ENCODE data around the gene WDR1. TPM values are rescaled to one million over a fixed set of nuclear protein-coding genes. Genes with fewer than 3 reads are reported as not detected.

The WDR1 gene
- polyA plus RNA-seq, 10 donors, result 145 to 198 (median 169) TPM

DNA sequence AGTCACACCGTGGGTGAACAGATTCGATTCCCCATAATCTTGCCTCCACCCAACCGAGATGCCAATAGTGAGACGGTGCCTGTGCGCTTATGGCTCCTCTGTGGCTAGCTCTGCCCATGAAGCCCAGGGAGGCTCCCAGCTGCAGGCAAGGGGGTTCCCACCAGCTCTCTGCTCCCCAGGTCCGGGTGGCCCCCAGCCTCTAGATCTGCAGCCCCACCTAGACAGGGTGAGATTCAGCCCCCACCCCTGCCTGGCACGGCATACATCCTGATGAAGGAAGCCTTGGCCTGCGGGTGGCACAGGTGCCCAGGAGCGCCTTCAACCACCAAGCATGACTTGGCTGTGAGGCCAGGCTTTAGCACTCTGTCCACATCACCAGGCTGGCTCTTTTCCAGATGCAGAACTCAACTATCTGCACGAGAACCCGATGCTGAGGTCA is 40.6 kb downstream of the WDR1 start:
- DNase-seq, result no peak

DNA sequence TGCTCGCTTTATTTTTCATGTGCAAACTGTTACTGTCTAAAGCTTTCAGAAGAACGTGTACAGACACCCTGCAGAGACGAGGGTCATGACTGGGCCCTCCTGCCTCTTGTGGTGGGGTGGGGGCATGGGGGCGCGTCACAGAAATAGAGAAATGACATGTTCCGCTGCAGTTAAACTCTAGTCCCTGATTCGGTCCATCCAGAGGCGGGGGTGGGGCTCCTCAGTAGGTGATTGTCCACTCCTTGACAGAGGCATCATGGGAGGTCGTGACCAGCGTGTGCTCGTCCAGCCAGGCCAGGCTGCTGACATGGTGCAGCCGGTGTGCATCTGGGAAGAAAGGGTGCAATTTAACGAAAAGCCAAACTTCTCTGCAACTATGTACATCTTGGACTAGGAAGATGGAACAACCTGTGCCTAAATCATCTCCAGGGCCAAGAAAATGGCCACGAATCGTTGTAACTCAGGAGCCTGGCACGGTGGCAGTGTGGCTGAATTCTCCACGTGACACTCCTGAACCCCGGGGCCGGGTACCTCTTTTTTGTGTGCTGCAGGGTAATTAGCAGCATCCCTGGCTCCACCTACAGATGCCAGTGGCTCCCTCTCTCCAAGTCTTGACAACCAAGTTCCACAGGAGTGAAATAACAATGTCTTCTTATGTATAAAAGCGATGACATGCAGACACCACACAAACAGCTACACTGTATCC is 41.3 kb downstream of the WDR1 start:
- no peak for DNase-seq

DNA sequence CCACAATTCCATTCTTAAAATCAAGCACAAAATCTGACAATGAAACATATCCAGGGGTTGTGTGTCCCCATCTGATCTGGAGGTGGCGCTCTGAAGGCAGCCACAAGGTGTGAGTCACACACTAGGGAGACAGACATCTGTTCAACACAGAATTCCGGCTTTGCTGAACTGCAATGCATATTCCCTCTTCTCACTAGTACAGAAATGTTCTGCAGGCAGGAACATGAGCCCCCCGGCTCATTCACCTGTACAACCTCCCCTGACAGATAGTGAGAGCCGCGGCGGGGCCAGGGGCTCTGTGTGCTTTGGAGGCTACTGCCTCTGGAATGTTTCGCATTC is 41.9 kb downstream of the WDR1 start:
- no peak for DNase-seq

DNA sequence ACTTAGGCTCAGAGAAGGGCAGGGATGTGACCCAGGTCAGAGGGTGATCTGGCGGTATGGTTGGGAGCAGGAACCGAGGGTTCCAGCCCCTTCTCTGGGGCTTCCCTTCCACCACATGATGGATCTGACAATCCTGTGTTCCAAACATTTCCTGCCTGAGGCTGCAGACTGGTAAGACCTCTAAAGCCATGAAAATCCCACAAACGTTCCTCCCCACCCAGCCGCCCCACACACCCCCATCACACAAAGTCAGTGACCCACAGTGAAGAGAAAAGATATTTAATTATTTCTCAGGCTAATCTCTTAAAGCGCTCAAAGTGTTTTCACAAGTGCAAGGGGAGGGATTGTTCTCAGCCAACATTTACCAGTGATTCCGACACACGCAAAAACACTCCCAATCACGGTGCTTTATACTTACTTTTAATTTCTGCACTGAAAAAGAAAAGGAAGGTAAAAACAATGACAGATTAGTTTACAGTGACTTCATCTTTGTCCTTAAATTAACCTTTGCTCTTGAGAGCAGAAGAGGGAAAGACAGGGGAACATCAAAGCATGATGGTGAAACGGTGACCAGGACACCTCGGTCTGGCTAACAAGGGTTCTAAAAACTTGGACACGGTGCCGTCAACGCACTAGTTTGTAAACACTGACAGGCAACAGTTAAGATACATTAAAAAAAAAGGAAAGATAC is 42.4 kb downstream of the WDR1 start:
- DNase-seq, result no peak

DNA sequence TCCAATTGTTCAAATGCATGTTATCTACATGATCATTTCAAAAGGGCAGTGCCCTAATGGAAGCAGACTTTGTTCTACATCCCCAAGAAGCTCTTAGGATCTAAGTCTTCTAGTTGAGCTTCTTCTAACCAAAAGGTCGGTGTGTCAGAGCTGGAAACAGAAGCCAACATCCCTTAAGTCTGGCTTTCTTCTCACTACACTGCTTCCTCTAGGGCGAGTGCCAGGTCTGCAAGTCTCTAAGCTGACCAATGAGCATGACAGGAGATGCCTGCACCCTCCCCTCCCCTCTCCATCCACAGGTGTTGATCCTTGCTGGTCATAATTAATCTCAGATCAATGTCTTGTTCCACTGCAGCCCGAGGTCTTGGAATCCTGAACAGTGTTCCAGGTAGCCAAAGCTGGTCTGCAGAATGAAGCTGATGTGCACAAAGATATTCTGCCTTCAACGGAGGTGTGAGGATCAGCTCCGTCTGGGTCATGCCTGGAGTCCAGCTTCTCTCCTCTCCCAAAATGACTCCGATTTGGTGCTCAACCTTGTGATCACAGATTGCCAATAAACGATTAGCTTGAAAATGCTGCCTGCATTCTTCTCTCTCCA is 44.1 kb downstream of the WDR1 start:
- DNase-seq, result no peak

DNA sequence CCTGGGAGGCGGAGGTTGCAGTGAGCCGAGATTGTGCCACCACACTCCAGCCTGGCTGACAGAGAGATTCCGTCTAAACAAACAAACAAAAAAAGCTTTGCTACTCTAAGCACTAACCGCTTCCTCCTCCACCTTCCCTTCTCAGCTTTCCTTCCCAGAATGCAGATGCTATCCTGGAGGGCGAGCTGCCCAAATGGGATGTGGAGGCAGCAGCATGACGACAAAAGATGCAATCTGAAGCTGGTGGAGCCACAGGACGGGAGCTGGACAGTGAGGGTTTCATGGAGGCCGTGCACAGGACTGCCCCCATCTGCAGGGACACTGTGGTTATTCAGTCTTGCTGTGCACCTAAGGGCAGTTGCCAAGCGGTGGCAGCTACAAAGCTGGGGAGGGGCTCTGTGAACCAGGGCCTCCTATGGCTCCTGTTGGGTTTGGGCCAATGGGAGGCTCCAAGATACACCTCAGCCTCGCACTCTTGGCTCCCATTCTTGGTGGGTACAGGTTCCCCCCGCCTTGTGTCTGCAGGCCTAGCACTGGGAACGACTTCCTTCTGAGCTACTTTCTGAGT is 47.4 kb downstream of the WDR1 start:
- DNase-seq, result no peak

DNA sequence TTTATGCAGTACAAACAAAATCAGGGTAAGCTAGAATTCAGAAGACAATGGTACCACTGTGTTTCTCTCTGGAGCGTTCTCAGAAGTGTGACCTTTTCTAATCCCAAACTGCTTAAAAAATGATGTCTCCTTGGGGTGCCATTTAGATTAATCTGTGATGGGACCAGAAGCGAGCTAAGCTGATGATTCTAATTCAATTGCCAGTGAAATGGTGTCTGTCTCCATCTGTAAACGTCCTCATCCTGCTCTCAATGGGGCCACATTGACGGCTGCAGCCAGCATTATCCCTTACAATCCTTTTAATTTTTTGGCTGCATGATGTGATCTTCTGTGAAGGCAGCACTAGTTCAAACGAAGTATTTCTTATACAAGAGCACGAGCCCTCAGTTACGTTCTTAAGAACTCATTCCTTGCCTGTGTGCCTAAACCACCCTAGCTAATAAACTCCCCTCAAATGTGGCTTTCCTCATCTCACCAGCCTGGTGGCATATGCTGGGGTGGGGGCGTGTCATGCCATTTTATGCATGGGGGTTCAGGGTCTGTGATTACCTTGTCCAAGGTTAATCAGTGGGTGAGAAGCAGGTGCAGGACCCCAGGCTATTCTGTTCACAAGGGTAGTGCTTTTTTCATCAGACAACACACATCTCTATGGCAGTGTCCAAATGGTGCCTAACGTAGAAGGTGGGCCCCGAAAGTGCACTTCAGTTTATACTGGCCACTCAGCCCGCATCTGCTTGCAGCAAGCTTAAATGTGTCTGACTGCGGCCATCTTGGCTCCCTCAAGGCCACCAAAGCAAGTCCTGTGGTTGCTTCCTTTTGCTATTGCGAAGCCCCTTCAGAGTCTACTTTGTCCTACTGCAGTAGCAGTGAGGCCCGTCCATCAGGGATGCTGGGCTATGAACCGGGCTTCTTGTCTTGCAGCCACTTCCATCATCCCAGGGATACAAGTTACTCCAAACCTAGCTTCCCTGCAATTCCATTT is 49.6 kb downstream of the WDR1 start:
- no peak for DNase-seq

DNA sequence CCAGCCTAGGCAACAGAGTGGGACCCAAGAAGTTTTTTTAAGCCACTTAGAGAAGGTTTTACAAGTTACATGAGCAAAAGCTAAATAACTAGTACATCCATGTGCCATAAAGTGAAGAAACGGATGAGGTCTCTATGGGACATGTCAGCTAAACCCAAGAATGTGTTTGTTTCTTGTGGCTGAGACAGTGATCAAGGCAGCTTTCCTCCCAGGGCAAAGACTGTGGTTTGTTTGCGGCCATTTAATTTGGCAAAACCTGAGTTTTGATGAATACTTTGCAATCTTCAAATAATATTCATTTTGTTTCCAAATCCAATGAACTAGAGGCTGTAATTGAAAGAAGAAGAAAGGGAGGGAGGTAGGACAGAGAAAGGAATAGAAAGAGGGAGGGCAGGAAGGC is 50.4 kb downstream of the WDR1 start:
- no peak for DNase-seq

DNA sequence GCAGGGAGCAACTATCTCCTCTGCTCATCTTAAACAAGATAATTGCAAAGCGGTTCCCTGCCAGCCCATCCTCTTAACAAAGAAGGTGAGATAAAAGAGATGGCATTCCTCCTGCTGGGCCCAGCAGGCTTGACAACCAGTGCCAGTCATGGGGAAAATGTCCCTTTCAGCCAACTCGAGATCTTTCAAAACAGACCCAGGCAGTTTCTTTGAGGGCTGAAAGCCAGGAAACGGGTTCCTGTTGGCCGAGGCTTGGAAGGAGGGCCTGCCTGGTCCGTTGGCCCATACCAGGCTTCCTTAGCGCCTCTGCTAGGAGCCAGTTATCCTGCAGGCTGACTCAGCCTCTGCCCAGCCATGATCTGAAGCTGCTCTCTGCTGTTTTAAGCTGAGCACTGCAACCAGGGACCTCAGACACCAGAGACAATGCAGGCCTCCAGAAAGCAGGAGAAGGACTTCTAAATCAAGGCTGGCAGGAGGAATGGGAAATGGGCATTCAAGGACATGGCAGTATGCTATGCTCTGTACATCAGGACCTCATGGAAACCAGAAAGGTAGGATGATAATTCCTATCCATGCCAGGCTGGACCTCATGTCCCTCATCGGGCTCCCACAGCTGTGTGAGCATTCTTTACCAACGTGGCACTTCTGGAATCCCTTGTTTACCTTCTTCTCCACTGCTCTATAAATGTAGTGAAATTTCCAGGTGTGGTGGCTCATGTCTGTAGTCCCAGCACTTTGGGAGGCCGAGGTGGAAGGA is 52.9 kb downstream of the WDR1 start:
- DNase-seq, result peak; percentile 45 to 71 (median 52)

DNA sequence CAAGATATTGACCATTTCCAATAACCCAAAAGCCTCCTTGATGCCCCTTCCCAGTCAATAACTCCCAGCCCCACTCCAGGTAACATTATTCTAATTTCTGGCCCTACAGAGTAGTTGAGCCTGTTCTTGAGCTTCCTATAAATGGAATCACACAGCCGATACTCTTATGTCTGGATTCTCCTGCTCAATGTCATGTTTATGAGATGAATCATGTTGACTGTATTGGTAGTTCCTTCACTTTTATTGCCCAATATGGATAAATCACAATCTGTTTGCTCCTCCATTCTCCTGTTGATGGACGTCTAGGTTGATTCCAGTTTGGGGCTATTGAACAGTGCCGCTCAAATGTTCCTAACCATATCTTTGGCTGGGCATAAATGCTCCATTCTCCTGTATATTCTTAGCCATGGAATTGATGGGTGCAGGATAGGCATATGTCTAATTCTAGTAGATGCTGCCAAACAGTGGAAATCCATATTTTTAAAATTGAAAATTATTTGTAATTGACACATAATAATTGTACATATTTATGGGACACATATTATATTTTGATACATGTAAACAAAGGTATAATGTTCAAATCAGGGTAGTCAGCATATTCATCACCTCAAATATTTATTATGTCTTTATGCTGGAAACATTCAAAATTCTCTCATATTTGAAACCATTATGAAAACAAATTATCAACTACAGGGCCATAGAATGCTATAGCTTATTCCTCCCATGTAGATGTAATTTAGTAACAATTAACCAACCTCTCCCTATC is 54.8 kb downstream of the WDR1 start:
- no peak for DNase-seq

DNA sequence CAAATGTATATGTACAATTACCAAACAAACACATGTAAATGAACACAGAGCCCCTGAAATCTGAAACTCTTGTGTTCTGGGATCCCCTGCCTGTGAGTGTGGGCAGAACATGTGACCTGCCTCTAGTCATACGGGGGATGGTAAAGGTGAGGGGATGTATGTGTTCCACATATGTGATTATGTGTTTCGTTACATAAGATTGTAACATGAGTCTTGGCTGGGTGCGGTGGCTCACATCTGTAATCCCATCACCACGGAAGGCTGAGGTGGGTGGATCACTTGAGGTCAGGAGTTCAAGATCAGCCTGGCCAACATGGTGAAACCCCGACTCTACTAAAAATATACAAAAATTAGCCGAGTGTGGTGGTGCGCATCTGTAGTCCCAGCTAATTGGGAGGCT is 58.2 kb downstream of the WDR1 start:
- DNase-seq, result no peak

DNA sequence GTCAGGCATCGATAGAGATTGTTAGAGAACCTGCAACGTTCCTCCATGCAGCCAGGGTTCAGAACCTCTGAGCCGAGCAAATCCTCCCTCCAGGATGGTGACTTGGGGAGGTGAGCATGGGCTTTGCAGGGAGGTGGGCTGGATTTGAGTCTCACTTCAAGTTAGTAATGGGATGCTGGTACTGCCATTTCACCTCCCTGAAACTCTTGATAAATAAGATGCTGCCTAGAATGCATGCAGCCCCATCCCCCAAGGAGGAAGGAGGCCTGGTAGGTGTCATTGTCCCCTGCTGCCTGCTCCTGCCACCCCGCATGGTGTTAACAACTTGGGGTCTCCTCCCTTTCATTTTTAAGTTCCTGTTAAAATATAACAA is 59.6 kb downstream of the WDR1 start:
- no peak for DNase-seq

DNA sequence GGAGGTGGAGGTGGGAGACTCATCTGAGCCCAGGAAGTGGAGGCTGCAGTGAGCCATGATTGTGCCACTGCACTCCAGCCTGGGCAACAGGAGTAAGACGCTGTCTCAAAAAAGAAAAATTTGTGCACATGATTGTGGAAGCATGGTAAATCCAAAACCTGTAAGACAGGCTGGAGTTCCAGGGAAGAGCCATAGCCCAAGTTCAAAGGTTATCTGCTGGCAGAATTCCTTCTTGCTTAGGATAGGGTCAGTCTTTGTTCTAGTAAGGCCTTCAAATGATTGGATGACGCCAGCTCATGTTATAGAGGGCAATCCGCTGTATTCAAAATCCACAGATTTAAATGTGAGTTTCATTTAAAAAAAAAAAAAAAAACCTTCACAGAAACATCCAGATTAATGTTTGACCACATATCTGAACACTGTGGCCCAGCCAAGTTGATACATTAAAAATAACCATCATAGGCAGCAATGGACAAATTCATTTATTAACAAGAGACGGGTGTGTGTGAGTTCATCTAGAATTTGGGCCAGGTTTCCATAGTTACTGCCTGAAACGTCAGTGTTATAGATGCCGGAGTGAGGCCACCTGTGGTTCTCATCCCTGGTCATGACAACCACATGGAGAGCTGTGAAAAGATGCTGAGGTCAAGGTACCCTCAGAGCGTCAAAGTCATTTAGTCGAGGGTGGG is 60.1 kb downstream of the WDR1 start:
- peak in 1 of 3 donors; percentile 29 for DNase-seq

DNA sequence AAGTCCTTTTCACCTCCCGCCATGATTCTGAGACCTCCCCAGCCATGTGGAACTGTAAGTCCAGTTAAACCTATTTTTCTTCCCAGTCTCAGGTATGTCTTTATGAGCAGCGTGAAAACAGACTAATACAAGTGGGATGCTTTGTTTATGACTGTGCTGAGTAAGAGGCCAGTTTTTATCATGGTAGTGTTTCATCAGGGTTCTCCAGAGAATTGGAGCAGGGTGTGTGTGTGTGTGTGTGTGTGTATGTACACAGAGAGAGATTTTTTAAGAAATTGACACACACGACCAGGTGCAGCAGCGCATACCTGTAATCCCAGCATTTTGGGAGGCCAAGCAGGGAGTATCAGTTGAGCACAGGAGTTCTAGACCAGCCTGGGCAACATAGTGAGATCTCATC is 60.7 kb downstream of the WDR1 start:
- no peak for DNase-seq

DNA sequence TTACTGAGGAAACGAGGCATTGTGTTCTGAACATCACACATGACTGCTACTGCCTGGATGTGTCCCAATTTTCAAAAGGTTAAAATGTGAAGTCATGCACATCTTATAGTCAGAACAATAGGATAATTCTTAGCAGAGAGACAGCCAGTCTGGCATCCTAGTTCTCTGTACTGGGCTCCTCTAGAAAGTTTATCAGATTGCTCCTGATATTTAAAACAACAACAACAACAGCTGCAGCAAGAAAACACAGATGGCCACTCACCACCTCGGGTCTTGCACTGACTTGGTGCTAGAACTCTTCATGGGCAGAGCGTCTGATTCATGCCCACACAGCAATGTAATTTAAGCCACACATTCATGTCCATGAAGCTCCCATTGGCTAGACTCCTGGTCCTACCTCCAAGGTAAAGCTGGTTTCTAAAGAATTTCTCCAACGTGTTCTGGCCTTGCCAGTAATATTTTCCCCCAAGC is 62.0 kb downstream of the WDR1 start:
- DNase-seq, result no peak

DNA sequence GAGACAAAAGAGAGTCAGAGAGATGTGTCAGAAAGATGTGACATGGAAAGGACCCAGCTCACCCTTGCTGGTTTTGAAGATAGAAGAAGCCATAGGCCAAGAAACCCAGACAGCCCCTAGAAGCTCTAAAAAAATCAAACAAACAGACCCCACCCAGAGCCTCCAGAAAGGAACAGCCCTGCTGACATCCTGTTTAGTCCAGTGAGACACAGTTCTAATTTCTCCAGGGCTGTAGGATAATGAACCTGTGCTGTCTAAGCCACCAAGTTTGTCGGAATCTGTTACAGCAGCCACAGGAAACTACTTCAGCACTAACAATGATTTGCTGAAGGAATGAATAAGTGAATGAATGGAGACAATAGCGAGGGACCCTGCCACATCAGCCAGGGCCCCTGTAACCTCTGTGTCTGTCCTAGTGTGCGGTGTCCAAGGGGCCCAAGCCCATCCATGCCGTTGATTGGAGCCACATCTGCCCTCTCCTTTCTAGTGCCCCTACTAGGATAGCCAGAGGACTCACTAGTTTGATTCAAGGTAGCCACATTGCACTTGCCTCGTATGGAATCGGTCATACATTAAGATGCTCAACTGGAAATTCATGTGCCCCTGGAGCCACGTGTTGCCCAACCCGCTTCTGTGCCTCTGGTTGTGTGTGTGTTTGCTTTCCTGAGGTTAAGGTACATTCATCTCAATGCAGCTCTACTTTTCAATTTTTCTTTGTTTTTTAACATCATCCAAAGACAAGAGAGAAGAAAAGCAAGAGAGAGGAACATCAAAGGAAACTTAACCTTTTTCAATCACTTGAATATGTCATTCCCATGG is 62.8 kb downstream of the WDR1 start:
- no peak for DNase-seq

DNA sequence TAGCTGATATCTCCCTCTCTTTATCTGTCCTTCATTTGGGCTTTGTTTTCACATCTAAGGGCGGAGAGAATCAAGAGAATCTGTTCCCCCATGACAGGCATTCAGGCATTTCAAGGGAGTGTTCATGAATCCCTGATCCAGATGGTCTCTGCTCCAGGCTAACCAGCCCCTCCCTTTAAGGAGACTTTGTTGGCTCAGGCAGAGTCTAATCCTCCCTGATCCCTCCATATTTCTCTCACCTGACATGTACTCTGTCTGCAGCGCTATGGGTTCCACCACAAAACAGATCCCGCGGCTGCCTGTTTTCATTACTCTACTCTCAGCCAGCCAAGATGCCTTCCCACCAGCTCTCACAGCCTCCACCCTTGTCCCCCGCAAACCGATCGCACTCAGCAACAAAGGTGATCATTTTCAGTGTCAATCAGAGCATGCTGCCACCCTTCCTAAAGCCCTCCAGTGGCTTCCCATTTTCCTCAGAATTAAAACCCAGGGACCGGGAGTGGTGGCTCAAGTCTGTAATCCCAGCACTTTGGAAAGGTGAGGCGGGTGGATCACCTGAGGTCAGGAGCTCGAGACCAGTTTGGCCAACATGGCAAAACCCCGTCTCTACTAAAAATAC is 65.0 kb downstream of the WDR1 start:
- DNase-seq, result no peak

DNA sequence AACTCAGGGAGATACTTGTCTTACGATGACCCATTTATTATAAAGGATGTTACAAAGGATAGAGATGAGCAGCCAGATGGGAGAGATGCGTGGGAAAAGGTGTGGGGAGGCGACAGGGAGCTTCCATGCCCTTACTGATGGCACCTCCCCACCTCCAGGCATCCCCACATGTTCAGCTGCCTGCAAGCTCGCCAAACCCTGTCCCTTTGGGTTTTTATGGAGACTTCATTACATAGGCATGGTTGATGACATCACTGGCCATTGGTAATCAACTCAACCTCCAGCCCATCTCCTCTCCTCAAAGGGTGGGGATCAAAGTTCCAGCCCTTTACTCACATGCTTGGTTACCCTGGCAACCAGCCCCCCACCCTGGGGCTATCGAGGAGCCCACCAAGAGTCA is 65.9 kb downstream of the WDR1 start:
- DNase-seq, result no peak

All from muscle of back (tissue), 11 donors.